HG02840 (cell line): ENCODE results near the gene NIFK.
"Not testable (repeated sequence)": the region's sequence is repeated elsewhere in the genome, so short reads cannot be mapped to it uniquely, and the experiment has no call there.

ENCODE experiments used
- ATAC-seq: cut with Tn5 transposase; IDR thresholded peaks from one replicate; pipeline ENCODE4 v1.9.1; 2021; ENCODE audit warnings: mild to moderate bottlenecking, moderate library complexity, moderate number of reproducible peaks; ENCODE audit not compliant: unreplicated experiment, low FRiP score

The NIFK gene

GRCh38 chr2:121697108-121697631, 39.5 kb downstream of the NIFK start:
- no peak for ATAC-seq

- no peak for ATAC-seq
Observed at GRCh38 chr2:121696410-121696930, 40.2 kb downstream of the NIFK start.

- ATAC-seq, result no peak
Observed at GRCh38 chr2:121695171-121695451, 41.6 kb downstream of the NIFK start.

- ATAC-seq, result no peak
Observed at GRCh38 chr2:121694398-121695170, 42.1 kb downstream of the NIFK start.

- not testable (repeated sequence) for ATAC-seq
Observed at GRCh38 chr2:121690572-121690971, 46.1 kb downstream of the NIFK start.

GRCh38 chr2:121690095-121690494, 46.6 kb downstream of the NIFK start:
- no peak for ATAC-seq

GRCh38 chr2:121689356-121689755, 47.3 kb downstream of the NIFK start:
- no peak for ATAC-seq

GRCh38 chr2:121688820-121689219, 47.9 kb downstream of the NIFK start:
- no peak for ATAC-seq

- no peak for ATAC-seq
Observed at GRCh38 chr2:121686902-121687301, 49.8 kb downstream of the NIFK start.

GRCh38 chr2:121686218-121686617, 50.5 kb downstream of the NIFK start:
- ATAC-seq, result no peak

- no peak for ATAC-seq
Observed at GRCh38 chr2:121682396-121683298, 54.0 kb downstream of the NIFK start.

- no peak for ATAC-seq
Observed at GRCh38 chr2:121677855-121678254, 58.8 kb downstream of the NIFK start.
